Epithelial cell of proximal tubule (primary cell): ENCODE data around the gene LDHA. TPM values are rescaled to one million over a fixed set of nuclear protein-coding genes. Genes with fewer than 3 reads are reported as not detected.

Experiments used
- DNase-seq: peaks from one replicate; pipeline ENCODE4 v3.0.0-alpha.2; 2011; ENCODE audit warnings: low read depth
- H3K4me3 ChIP-seq: 2 replicates; pipeline ENCODE4 v1.5.1; 2011; ENCODE audit warnings: low read depth, mild to moderate bottlenecking, low read length
- total RNA-seq: library from RNA; depleted of rRNA; stranded (reverse); fragments of >200 nt; gene quantifications from 2 replicates; pipeline ENCODE4 v1.2.3, GENCODE V29; 2015
- TF ChIP-seq, protein P1 (sequence below): conservative IDR thresholded peaks from 2 replicates; pipeline ENCODE4 v1.5.1; 2012; ENCODE audit warnings: low read depth, mild to moderate bottlenecking, low read length

The LDHA gene
- total RNA-seq, 1 donor from 2014 or later: 1,671 TPM

DNA sequence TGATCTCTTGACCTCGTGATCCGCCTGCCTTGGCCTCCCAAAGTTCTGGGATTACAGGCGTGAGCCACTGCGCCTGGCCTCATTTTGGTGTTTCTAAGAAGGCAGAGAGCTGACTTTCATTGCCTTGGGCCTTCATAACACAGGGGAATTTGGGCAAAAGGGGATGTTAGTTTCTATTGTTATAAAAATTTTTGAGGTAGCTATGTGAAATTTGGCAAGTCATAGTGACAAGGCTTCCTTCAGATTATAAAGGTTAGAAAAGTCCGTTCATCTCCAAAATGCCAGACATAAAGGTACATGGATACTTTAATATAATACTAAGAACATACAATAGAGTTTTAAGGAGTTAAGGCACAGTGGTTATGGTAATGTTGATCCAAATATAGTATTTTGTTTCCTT is 35.0 kb downstream of the LDHA start:
- TF ChIP-seq, protein P1, sequence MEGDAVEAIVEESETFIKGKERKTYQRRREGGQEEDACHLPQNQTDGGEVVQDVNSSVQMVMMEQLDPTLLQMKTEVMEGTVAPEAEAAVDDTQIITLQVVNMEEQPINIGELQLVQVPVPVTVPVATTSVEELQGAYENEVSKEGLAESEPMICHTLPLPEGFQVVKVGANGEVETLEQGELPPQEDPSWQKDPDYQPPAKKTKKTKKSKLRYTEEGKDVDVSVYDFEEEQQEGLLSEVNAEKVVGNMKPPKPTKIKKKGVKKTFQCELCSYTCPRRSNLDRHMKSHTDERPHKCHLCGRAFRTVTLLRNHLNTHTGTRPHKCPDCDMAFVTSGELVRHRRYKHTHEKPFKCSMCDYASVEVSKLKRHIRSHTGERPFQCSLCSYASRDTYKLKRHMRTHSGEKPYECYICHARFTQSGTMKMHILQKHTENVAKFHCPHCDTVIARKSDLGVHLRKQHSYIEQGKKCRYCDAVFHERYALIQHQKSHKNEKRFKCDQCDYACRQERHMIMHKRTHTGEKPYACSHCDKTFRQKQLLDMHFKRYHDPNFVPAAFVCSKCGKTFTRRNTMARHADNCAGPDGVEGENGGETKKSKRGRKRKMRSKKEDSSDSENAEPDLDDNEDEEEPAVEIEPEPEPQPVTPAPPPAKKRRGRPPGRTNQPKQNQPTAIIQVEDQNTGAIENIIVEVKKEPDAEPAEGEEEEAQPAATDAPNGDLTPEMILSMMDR: no peak
- no peak for DNase-seq
- H3K4me3 ChIP-seq: no peak overlapping the region

DNA sequence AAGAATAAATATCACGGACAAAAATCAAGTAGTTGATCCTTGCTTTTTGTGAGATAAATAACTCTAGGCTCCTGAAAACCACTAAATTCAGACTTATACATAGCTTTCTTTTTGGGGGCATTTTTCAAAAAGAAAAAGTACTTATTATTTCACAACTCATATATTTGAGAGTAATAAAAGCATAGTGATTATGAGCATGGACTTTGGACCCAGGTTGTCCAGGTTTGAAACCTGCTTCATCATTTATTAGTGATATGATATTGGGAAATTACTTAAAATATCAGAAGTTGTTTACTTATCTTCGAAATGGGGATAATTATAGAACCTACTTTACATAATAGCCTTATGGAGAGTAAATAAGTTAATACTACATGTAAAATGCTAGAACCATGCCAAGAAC is 44.3 kb downstream of the LDHA start:
- no peak for DNase-seq
- H3K4me3 ChIP-seq: no peak overlapping the region
- TF ChIP-seq, protein P1: no peak

DNA sequence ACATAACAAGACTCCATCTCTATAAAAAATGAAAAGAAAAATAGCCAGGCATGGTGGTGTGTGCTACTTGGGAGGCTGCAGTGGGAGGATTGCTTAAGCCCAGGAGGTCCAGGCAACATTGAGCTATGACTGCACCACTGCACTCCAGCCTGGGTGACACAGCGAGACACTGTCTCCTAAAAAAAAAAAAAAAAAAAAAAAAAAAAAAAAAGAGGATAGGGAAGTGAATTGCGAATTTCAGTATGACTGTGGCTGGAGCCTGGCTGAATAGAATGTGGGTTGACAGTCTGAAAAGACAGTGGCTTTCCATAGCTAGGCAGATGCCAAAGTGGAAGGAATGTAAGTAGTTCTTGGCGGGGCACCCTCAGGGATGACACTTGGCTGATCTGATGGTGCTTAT is 54.9 kb downstream of the LDHA start:
- no peak for DNase-seq
- no peak overlapping the region for H3K4me3 ChIP-seq
- TF ChIP-seq, protein P1: no peak

DNA sequence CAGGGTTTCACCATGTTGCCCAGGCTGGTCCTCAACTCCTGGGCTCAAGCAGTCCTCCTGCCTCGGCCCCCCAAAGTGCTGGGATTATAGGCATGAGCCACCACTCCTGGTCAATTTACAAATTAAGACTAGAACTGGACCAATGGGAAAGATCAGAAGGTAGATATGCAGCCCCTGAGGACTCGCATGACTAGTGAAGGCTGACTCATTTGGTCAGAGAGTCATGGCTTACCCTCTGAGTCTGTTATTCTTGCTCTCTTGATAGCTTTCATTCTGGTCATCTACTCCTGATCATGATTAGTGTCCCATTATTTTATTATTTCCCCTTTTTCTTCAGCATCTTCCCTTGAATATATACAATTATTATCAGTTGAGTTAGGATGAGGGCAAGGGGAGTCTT is 58.6 kb downstream of the LDHA start:
- H3K4me3 ChIP-seq: no peak overlapping the region
- DNase-seq: no peak
- TF ChIP-seq, protein P1: no peak

DNA sequence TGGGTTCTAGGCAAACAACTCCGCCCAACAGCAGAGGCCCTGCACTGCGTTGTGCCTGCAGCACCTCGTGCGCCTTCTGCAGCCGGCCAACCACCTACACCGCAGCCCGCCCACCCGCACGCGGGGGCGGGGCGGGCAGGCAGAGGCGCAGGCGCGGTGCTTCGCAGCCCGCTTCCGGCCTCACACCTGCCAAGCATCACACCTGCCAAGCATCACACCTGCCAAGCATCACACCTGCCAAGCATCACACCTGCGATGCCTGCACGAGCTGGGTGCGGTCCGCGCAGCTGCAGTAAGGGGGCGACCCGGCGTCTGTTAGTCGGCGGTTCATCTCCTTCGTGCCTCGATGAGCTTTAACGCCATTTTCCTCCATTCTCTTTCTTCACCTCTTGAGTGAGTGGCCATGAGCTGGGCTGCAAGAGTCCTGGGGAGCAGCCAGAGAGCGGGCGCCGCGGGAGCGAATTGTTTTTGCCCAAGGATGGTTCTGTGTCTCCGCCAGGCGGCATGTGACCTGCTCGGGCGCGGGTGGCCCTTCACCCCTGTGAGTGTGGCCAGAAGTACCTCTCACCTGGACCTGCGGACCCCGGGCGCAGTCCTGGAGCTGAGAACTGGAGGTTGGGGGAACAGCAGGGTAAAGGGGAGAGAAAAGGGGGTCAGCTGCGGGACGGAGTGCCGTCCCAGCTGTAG is 61.5 kb downstream of the LDHA start, which contains the start of gene LDHAL6A:
LDHAL6A (plus strand) TSS at position 171 of the 687 bp plus-strand sequence. CDS start 825 bp downstream, outside the sequence.
- TF ChIP-seq, protein P1: no peak
- no peak for DNase-seq
- no peak within 1 kb of the TSS for H3K4me3 ChIP-seq

DNA sequence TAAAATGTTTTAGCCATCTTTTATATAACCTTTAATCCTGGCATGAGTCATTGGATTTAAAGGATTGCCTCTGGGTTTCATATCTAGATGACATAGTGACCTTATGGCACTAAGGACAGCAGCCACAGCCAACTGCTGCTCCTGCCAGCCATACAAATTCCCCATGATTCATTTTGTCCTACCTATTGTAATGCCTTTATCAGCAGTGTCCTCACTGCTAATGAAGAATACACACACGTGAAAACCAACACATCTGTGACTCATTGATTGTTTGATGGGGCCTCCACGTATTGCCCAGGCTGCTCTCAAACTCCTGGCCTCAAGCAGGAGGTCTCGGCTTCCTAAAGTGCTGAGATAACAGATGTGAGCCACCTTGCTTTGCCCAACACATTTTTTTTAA is 63.1 kb downstream of the LDHA start:
- no peak for DNase-seq
- TF ChIP-seq, protein P1: no peak
- no peak overlapping the region for H3K4me3 ChIP-seq

Other genes starting within 250 kb of the LDHA start
- gene MRGPRX4, start 221.7 kb upstream of the LDHA start, total RNA-seq: not detected in 2 replicates
- gene SAA4, start 157.8 kb upstream of the LDHA start, total RNA-seq: 0.22 and 2.8 TPM in 2 replicates
- 15.2 and 63.5 TPM in 2 replicates for gene SAA2, start 145.9 kb upstream of the LDHA start, total RNA-seq
- 46.7 and 69.7 TPM in 2 replicates for gene SAA1, start 128.3 kb upstream of the LDHA start, total RNA-seq
- 11.5 and 16.9 TPM in 2 replicates for gene HPS5, start 72.4 kb upstream of the LDHA start, total RNA-seq
- 30.8 and 47.9 TPM in 2 replicates for gene GTF2H1, start 72.0 kb upstream of the LDHA start, total RNA-seq
- gene LDHC, start 17.8 kb downstream of the LDHA start, total RNA-seq: not detected in 2 replicates
- not detected in 2 replicates for gene LDHAL6A, start 61.3 kb downstream of the LDHA start, total RNA-seq
- 79.9 and 124 TPM in 2 replicates for gene TSG101, start 132.4 kb downstream of the LDHA start, total RNA-seq
- gene UEVLD, start 194.2 kb downstream of the LDHA start, total RNA-seq: 21.2 and 36.7 TPM in 2 replicates
- gene MISFA, start 205.2 kb downstream of the LDHA start, total RNA-seq: 0.36 and 1.3 TPM in 2 replicates
- gene SPTY2D1, start 239.8 kb downstream of the LDHA start, total RNA-seq: 8.6 and 11.9 TPM in 2 replicates